ENCODE results near the gene SCLT1.
"Not testable (repeated sequence)": the region's sequence is repeated elsewhere in the genome, so short reads cannot be mapped to it uniquely, and the experiment has no call there.

SCLT1 gene

GRCh38 chr4:129093191-129093920, at the start of gene SCLT1:
Gene SCLT1, minus strand, starts transcription at chr4:129093539. Its CDS starts 436 bp downstream, at chr4:129093103.
- peak; percentile 93 for DNase-seq

- no peak for DNase-seq
These were observed 47.2 kb upstream of the SCLT1 start for GRCh38 chr4:129140521-129140920.

- no peak for DNase-seq
These were observed 45.6 kb upstream of the SCLT1 start for GRCh38 chr4:129138810-129139496.

GRCh38 chr4:129136433-129136832, 43.1 kb upstream of the SCLT1 start:
- DNase-seq = no peak

GRCh38 chr4:129131343-129131742, 38.0 kb upstream of the SCLT1 start:
- DNase-seq = no peak

GRCh38 chr4:129129143-129129542, 35.8 kb upstream of the SCLT1 start:
- DNase-seq = no peak

GRCh38 chr4:129126614-129127013, 33.3 kb upstream of the SCLT1 start:
- DNase-seq = not testable (repeated sequence)

- DNase-seq = no peak
These were observed 24.4 kb upstream of the SCLT1 start for GRCh38 chr4:129117705-129118104.

- no peak for DNase-seq
These were observed 20.6 kb upstream of the SCLT1 start for GRCh38 chr4:129113919-129114318.

- DNase-seq = no peak
These were observed 20.1 kb upstream of the SCLT1 start for GRCh38 chr4:129113434-129113833.

- DNase-seq = no peak
These were observed 18.6 kb upstream of the SCLT1 start for GRCh38 chr4:129111919-129112318.

- no peak for DNase-seq
These were observed 17.6 kb upstream of the SCLT1 start for GRCh38 chr4:129110931-129111330.

GRCh38 chr4:129109965-129110824, 16.9 kb upstream of the SCLT1 start:
- DNase-seq = no peak

GRCh38 chr4:129098531-129099001, 5.2 kb upstream of the SCLT1 start:
- no peak for DNase-seq

GRCh38 chr4:129095811-129096454, 2.6 kb upstream of the SCLT1 start, which contains the start of gene C4orf33:
Gene C4orf33, plus strand, starts transcription at chr4:129096152. Its CDS starts 6,459 bp downstream, at chr4:129102611.
- DNase-seq = peak; percentile 66

- DNase-seq = no peak
These were observed 1.0 kb upstream of the SCLT1 start for GRCh38 chr4:129094347-129094746.

GRCh38 chr4:129092631-129093190, 628 bp downstream of the SCLT1 start:
- no peak for DNase-seq

GRCh38 chr4:129087516-129087915, 5.8 kb downstream of the SCLT1 start:
- no peak for DNase-seq

- DNase-seq = no peak
These were observed 7.9 kb downstream of the SCLT1 start for GRCh38 chr4:129085472-129085871.

- DNase-seq = no peak
These were observed 11.0 kb downstream of the SCLT1 start for GRCh38 chr4:129082302-129082701.

- DNase-seq = no peak
These were observed 13.2 kb downstream of the SCLT1 start for GRCh38 chr4:129080129-129080528.

GRCh38 chr4:129077326-129077725, 16.0 kb downstream of the SCLT1 start:
- DNase-seq = no peak
